GM12878 (cell line): ENCODE data around the gene ZSCAN26. TPM values are rescaled to one million over a fixed set of nuclear protein-coding genes. Genes with fewer than 3 reads are reported as not detected.
A peak's percentile ranks its signal among the peaks of the same experiment; 100 is the strongest.

Experiments
- BACH1 ChIP-seq: fragments of 450-650 bp; IDR thresholded peaks from 2 replicates; pipeline ENCODE4 v1.6.1; 2017; ENCODE audit warnings: mild to moderate bottlenecking, borderline replicate concordance
- CBFB ChIP-seq: IDR thresholded peaks from 2 replicates; pipeline ENCODE4 v1.6.1; 2016; ENCODE audit warnings: antibody characterized with exemption, low read depth
- CREB1 ChIP-seq: IDR thresholded peaks from 2 replicates; pipeline ENCODE4 v1.6.1; 2012; ENCODE audit warnings: low read depth, mild to moderate bottlenecking, inconsistent platforms
- ESRRA ChIP-seq: IDR thresholded peaks from 2 replicates; pipeline ENCODE4 v1.6.1; 2012; ENCODE audit warnings: mild to moderate bottlenecking, low read length, improper control_type of control experiment
- GATAD2B ChIP-seq: fragments of 450-650 bp; conservative IDR thresholded peaks from 2 replicates; pipeline ENCODE4 v1.6.1; 2017; ENCODE audit warnings: low read depth, mild to moderate bottlenecking, moderate library complexity
- HDGF ChIP-seq: fragments of 450-650 bp; IDR thresholded peaks from 2 replicates; pipeline ENCODE4 v1.6.1; 2016; ENCODE audit warnings: antibody characterized with exemption
- IKZF2 ChIP-seq, 2 experiments: fragments of 450-650 bp; IDR thresholded peaks; 2 replicates each; pipeline ENCODE4 v1.6.1; 2017; ENCODE audit warnings: mild to moderate bottlenecking in 2 of 2, moderate library complexity in 2 of 2
- JUND ChIP-seq: IDR thresholded peaks from 2 replicates; pipeline ENCODE4 v1.6.1; 2012; ENCODE audit warnings: low read depth, mild to moderate bottlenecking, low read length, improper control_type of control experiment, moderate library complexity
- KLF5 ChIP-seq: fragments of 450-650 bp; IDR thresholded peaks from 2 replicates; pipeline ENCODE4 v1.6.1; 2014; ENCODE audit warnings: mild to moderate bottlenecking; ENCODE audit not compliant: partially characterized antibody
- LARP7 ChIP-seq: fragments of 450-650 bp; IDR thresholded peaks from 2 replicates; pipeline ENCODE4 v1.6.1; 2017; ENCODE audit warnings: mild to moderate bottlenecking
- MEF2A ChIP-seq: IDR thresholded peaks from 2 replicates; pipeline ENCODE4 v1.6.1; 2011; ENCODE audit warnings: low read depth, mild to moderate bottlenecking, low read length, moderate library complexity; ENCODE audit not compliant: insufficient read depth
- NR2F1 ChIP-seq: fragments of 450-650 bp; conservative IDR thresholded peaks from 2 replicates; pipeline ENCODE4 v1.6.1; 2017; ENCODE audit warnings: mild to moderate bottlenecking
- RELA ChIP-seq: fragments of 450-650 bp; IDR thresholded peaks from 2 replicates; pipeline ENCODE4 v1.8.0; 2014; ENCODE audit warnings: borderline replicate concordance; ENCODE audit not compliant: partially characterized antibody
- SIX5 ChIP-seq: IDR thresholded peaks from 2 replicates; pipeline ENCODE4 v1.6.1; 2011; ENCODE audit warnings: mild to moderate bottlenecking, low read depth, low read length, moderate library complexity; ENCODE audit not compliant: severe bottlenecking
- TCF7 ChIP-seq: IDR thresholded peaks from 2 replicates; pipeline ENCODE4 v1.6.1; 2014; ENCODE audit warnings: antibody characterized with exemption, borderline replicate concordance
- YBX1 ChIP-seq: fragments of 450-650 bp; IDR thresholded peaks from 2 replicates; pipeline ENCODE4 v1.6.1; 2016; ENCODE audit warnings: antibody characterized with exemption
- YY1 ChIP-seq: IDR thresholded peaks from 2 replicates; pipeline ENCODE4 v1.6.1; 2011; ENCODE audit warnings: low read depth, mild to moderate bottlenecking, low read length
- polyA plus RNA-seq, 11 experiments: library from polyadenylated mRNA; depleted of rRNA in 4 of 11; unstranded in 6 of 11; stranded (reverse) in 5 of 11; fragments of >200 nt; fragmentation: Nextera tagmentation in 4 of 11; fragmentation: Illumina TruSeq in 1 of 11; extraction: Ambion mirVana in 4 of 11; extraction: Trizol in 1 of 11; gene quantifications; 1 replicate in 1 of 11; 2 replicates in 10 of 11; pipeline versions ENCODE4 v1.2.1 to v1.2.3, GENCODE V29; 2011 to 2016; ENCODE audit warnings: inconsistent platforms in 2 of 11, missing spikeins in 2 of 11, low read depth in 1 of 11
- total RNA-seq, 4 experiments: library from RNA; depleted of rRNA in 3 of 4; stranded (reverse); fragments of >200 nt in 3 of 4; fragmentation: Illumina TruSeq in 1 of 4; extraction: Trizol in 1 of 4; gene quantifications; 2 replicates each; pipeline versions ENCODE4 v1.2.1 to v1.2.3, GENCODE V29; 2013 to 2021
- TF ChIP-seq, protein P1 (sequence below): fragments of 450-650 bp; IDR thresholded peaks from 2 replicates; pipeline ENCODE4 v1.6.1; 2018; ENCODE audit warnings: mild to moderate bottlenecking, low read depth, moderate library complexity; ENCODE audit not compliant: partially characterized antibody
- TF ChIP-seq, protein P2 (sequence below): IDR thresholded peaks from 2 replicates; pipeline ENCODE4 v1.6.1; 2011; ENCODE audit warnings: mild to moderate bottlenecking, low read depth, low read length, moderate library complexity; ENCODE audit not compliant: insufficient replicate concordance
- TF ChIP-seq, protein P3 (sequence below): IDR thresholded peaks from 2 replicates; pipeline ENCODE4 v1.6.1; 2012; ENCODE audit warnings: low read depth, low read length, improper control_type of control experiment

ZSCAN26 gene
- total and polyA plus RNA-seq, 10 of the 15 experiments (the other 5 are each of a cell fraction or from before 2014, with no cell fraction given) = 4.5 to 13.3 (median 6.5) TPM

GRCh38 chr6:28252009-28252975 lies 14.7 kb upstream of the ZSCAN26 start, which contains the start of gene ZKSCAN4 (continued):
- TF ChIP-seq YY1 (peak; percentile 80), SIX5 (peak; percentile 25), BACH1 (no peak), TCF7 (no peak), HDGF (peak; percentile 84; the same call in 1 of the 2 replicates), JUND (no peak), MEF2A (no peak), KLF5 (no peak), CREB1 (peak; percentile 46; the same call in 1 of the 2 replicates), YBX1 (no peak), ESRRA (no peak), NR2F1 (no peak), GATAD2B (no peak), IKZF2 (IDR thresholded peaks at IDR 0.05) (peak in 1 of 2 experiments; percentile 41; a peak in 1 of 4 replicates), RELA (no peak), LARP7 (no peak), CBFB (peak; percentile 68; the same call in 1 of the 2 replicates)
- TF ChIP-seq, protein P1, sequence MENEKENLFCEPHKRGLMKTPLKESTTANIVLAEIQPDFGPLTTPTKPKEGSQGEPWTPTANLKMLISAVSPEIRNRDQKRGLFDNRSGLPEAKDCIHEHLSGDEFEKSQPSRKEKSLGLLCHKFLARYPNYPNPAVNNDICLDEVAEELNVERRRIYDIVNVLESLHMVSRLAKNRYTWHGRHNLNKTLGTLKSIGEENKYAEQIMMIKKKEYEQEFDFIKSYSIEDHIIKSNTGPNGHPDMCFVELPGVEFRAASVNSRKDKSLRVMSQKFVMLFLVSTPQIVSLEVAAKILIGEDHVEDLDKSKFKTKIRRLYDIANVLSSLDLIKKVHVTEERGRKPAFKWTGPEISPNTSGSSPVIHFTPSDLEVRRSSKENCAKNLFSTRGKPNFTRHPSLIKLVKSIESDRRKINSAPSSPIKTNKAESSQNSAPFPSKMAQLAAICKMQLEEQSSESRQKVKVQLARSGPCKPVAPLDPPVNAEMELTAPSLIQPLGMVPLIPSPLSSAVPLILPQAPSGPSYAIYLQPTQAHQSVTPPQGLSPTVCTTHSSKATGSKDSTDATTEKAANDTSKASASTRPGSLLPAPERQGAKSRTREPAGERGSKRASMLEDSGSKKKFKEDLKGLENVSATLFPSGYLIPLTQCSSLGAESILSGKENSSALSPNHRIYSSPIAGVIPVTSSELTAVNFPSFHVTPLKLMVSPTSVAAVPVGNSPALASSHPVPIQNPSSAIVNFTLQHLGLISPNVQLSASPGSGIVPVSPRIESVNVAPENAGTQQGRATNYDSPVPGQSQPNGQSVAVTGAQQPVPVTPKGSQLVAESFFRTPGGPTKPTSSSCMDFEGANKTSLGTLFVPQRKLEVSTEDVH = peak; percentile 91
- TF ChIP-seq, protein P2, sequence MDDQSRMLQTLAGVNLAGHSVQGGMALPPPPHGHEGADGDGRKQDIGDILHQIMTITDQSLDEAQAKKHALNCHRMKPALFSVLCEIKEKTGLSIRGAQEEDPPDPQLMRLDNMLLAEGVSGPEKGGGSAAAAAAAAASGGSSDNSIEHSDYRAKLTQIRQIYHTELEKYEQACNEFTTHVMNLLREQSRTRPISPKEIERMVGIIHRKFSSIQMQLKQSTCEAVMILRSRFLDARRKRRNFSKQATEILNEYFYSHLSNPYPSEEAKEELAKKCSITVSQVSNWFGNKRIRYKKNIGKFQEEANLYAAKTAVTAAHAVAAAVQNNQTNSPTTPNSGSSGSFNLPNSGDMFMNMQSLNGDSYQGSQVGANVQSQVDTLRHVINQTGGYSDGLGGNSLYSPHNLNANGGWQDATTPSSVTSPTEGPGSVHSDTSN = no peak
- TF ChIP-seq, protein P3, sequence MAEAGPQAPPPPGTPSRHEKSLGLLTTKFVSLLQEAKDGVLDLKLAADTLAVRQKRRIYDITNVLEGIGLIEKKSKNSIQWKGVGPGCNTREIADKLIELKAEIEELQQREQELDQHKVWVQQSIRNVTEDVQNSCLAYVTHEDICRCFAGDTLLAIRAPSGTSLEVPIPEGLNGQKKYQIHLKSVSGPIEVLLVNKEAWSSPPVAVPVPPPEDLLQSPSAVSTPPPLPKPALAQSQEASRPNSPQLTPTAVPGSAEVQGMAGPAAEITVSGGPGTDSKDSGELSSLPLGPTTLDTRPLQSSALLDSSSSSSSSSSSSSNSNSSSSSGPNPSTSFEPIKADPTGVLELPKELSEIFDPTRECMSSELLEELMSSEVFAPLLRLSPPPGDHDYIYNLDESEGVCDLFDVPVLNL = no peak
